GM18867 (cell line): ENCODE measurements around the gene PHKB.
"Not testable (repeated sequence)": the region's sequence is repeated elsewhere in the genome, so short reads cannot be mapped to it uniquely, and the experiment has no call there.

Source experiments
- ATAC-seq: cut with Tn5 transposase; IDR thresholded peaks from one replicate; pipeline ENCODE4 v1.9.1; 2021; ENCODE audit warnings: mild to moderate bottlenecking, moderate library complexity; ENCODE audit not compliant: unreplicated experiment

The PHKB gene

GRCh38 chr16:47460711-47461597 lies at the start of gene PHKB, which contains the start of gene ITFG1:
Gene PHKB (plus strand): TSS chr16:47461331. CDS start chr16:47461351, 20 bp downstream.
Gene ITFG1 (minus strand): TSS chr16:47461063. CDS start chr16:47461045, 18 bp downstream.
- peak; percentile 71 for ATAC-seq

GRCh38 chr16:47413041-47413440 lies 48.1 kb upstream of the PHKB start:
- ATAC-seq = no peak

GRCh38 chr16:47416869-47417268 lies 44.3 kb upstream of the PHKB start:
- ATAC-seq = no peak

GRCh38 chr16:47424846-47425245 lies 36.3 kb upstream of the PHKB start:
- no peak for ATAC-seq

GRCh38 chr16:47426806-47427205 lies 34.3 kb upstream of the PHKB start:
- no peak for ATAC-seq

- no peak for ATAC-seq
Observed at GRCh38 chr16:47431960-47432359, 29.2 kb upstream of the PHKB start.

- ATAC-seq = not testable (repeated sequence)
Observed at GRCh38 chr16:47434274-47434673, 26.9 kb upstream of the PHKB start.

- ATAC-seq = not testable (repeated sequence)
Observed at GRCh38 chr16:47440066-47440465, 21.1 kb upstream of the PHKB start.

GRCh38 chr16:47442884-47443283 lies 18.2 kb upstream of the PHKB start:
- ATAC-seq = not testable (repeated sequence)

GRCh38 chr16:47446431-47446830 lies 14.7 kb upstream of the PHKB start:
- no peak for ATAC-seq

GRCh38 chr16:47448830-47449575 lies 12.1 kb upstream of the PHKB start:
- ATAC-seq = no peak

- ATAC-seq = no peak
Observed at GRCh38 chr16:47449788-47450187, 11.3 kb upstream of the PHKB start.

GRCh38 chr16:47458331-47458730 lies 2.8 kb upstream of the PHKB start:
- no peak for ATAC-seq

- no peak for ATAC-seq
Observed at GRCh38 chr16:47459603-47460002, 1.5 kb upstream of the PHKB start.

GRCh38 chr16:47460359-47460710 lies 796 bp upstream of the PHKB start:
- no peak for ATAC-seq

- peak; percentile 32 for ATAC-seq
Observed at GRCh38 chr16:47461598-47462266, 601 bp downstream of the PHKB start.

- ATAC-seq = no peak
Observed at GRCh38 chr16:47463771-47464624, 2.9 kb downstream of the PHKB start.

- ATAC-seq = no peak
Observed at GRCh38 chr16:47465919-47466630, 4.9 kb downstream of the PHKB start.

GRCh38 chr16:47467501-47467900 lies 6.4 kb downstream of the PHKB start:
- no peak for ATAC-seq
